Measurements from ENCODE around the gene GJD3. TPM values are rescaled to one million over a fixed set of nuclear protein-coding genes. Genes with fewer than 3 reads are reported as not detected.

Gene GJD3
- total RNA-seq, 1 experiment from 2014 or later = not detected

GRCh38 chr17:40352237-40352778, 12.2 kb downstream of the GJD3 start:
- ChIA-PET POLR2A (ENCODE audit: unreplicated experiment) (no interaction called here), CTCF (no interaction called here)
- Histone ChIP-seq H3K4me3 (no peak overlapping the region), H4K20me1 (ENCODE audit: insufficient read depth) (no peaks in the 10 kb centered on the region; the same call in 1 of the 2 replicates), H3K36me3 (ENCODE audit: low read depth) (no peaks in the 10 kb centered on the region), H3K27ac (no peak overlapping the region), H3F3A (ENCODE audit: insufficient read depth, low read depth) (peaks cover 16% of the 10 kb centered on the region; the same call in 1 of the 2 replicates), H3K4me2 (peak overlapping the region; percentile 20), H3K9me2 (ENCODE audit: insufficient read depth) (no peaks in the 10 kb centered on the region), H3K79me2 (ENCODE audit: low read depth) (no peaks in the 10 kb centered on the region), H2AFZ (no peak overlapping the region), H3K9me3 (ENCODE audit: insufficient read depth, low read depth) (no peaks in the 10 kb centered on the region), H3K27me3 (ENCODE audit: insufficient read depth, low read depth) (no peaks in the 10 kb centered on the region), H3K4me1 (replicated peaks; ENCODE audit: insufficient read depth) (peaks cover 15% of the 10 kb centered on the region)
- no peak for TF ChIP-seq CTCF (conservative IDR thresholded peaks at IDR 0.05)
- TF ChIP-seq EZH2 (IDR thresholded peaks at IDR 0.05; ENCODE audit: low read depth) = no peak
- DNase-seq = no peak
- intact Hi-C loops (cut with micrococcal nuclease; ENCODE audit: unreplicated experiment) = loop anchor here (10.0 kb wide), 2 partner anchors 148 to 1312 kb away; no protein-coding TSS in a partner anchor
- BruUV-seq (replicated peaks) = no TSS peak

- H3K79me2 ChIP-seq (ENCODE audit: low read depth) = no peaks in the 10 kb centered on the region
- peaks cover 16% of the 10 kb centered on the region; the same call in 1 of the 2 replicates for H3F3A ChIP-seq (ENCODE audit: insufficient read depth, low read depth)
- BruUV-seq (replicated peaks) = no TSS peak
- no peak overlapping the region for H3K4me2 ChIP-seq
- no peak for TF ChIP-seq EZH2 (IDR thresholded peaks at IDR 0.05; ENCODE audit: low read depth)
- no peak for TF ChIP-seq CTCF (conservative IDR thresholded peaks at IDR 0.05)
- H3K4me3 ChIP-seq = no peak overlapping the region
- no peaks in the 10 kb centered on the region for H3K27me3 ChIP-seq (ENCODE audit: insufficient read depth, low read depth)
- H3K4me1 ChIP-seq (replicated peaks; ENCODE audit: insufficient read depth) = peaks cover 15% of the 10 kb centered on the region
- ChIA-PET CTCF (interaction anchor here (0.6 to 0.7 kb wide), 4 partner anchors 49 to 239 kb away, joined by 3 to 8 read pairs (median 6); no protein-coding TSS in a partner anchor), POLR2A (ENCODE audit: unreplicated experiment) (no interaction called here)
- no peaks in the 10 kb centered on the region for H3K36me3 ChIP-seq (ENCODE audit: low read depth)
- no peak for DNase-seq
- no peaks in the 10 kb centered on the region for H3K9me3 ChIP-seq (ENCODE audit: insufficient read depth, low read depth)
- H3K27ac ChIP-seq = no peak overlapping the region
- no peaks in the 10 kb centered on the region; the same call in 1 of the 2 replicates for H4K20me1 ChIP-seq (ENCODE audit: insufficient read depth)
- no peaks in the 10 kb centered on the region for H3K9me2 ChIP-seq (ENCODE audit: insufficient read depth)
- H2AFZ ChIP-seq = no peak overlapping the region
- intact Hi-C loops (cut with micrococcal nuclease; ENCODE audit: unreplicated experiment) = loop anchor here (10.0 kb wide), 2 partner anchors 147 to 1313 kb away; no protein-coding TSS in a partner anchor
Observed at GRCh38 chr17:40351359-40352236, 12.9 kb downstream of the GJD3 start.

- peaks cover 1% of the 10 kb centered on the region; the same call in 1 of the 2 replicates for H3K79me2 ChIP-seq (ENCODE audit: low read depth)
- BruUV-seq (replicated peaks) = no TSS peak
Observed at GRCh38 chr17:40350689-40351358, 13.7 kb downstream of the GJD3 start.

More at GRCh38 chr17:40350689-40351358, 13.7 kb downstream of the GJD3 start:
- ChIA-PET CTCF (interaction anchor here (0.6 to 0.7 kb wide), 2 partner anchors 73 to 238 kb away, joined by 6 to 8 read pairs; no protein-coding TSS in a partner anchor), POLR2A (ENCODE audit: unreplicated experiment) (no interaction called here)
- H4K20me1 ChIP-seq (ENCODE audit: insufficient read depth) = no peaks in the 10 kb centered on the region; the same call in 1 of the 2 replicates
- DNase-seq = no peak
- no peaks in the 10 kb centered on the region for H3K36me3 ChIP-seq (ENCODE audit: low read depth)
- no peaks in the 10 kb centered on the region for H3K9me3 ChIP-seq (ENCODE audit: insufficient read depth, low read depth)
- H3K9me2 ChIP-seq (ENCODE audit: insufficient read depth) = no peaks in the 10 kb centered on the region
- intact Hi-C loops (cut with micrococcal nuclease; ENCODE audit: unreplicated experiment) = loop anchor here (10.0 kb wide), 2 partner anchors 146 to 1314 kb away; no protein-coding TSS in a partner anchor
- peaks cover 15% of the 10 kb centered on the region for H3K4me1 ChIP-seq (replicated peaks; ENCODE audit: insufficient read depth)
- no peak overlapping the region for H3K27ac ChIP-seq
- TF ChIP-seq CTCF (conservative IDR thresholded peaks at IDR 0.05) (no peak), EZH2 (IDR thresholded peaks at IDR 0.05; ENCODE audit: low read depth) (no peak)
- H2AFZ ChIP-seq = no peak overlapping the region
- no peaks in the 10 kb centered on the region for H3K27me3 ChIP-seq (ENCODE audit: insufficient read depth, low read depth)
- H3K4me3 ChIP-seq = no peak overlapping the region
- no peak overlapping the region for H3K4me2 ChIP-seq
- peaks cover 16% of the 10 kb centered on the region; the same call in 1 of the 2 replicates for H3F3A ChIP-seq (ENCODE audit: insufficient read depth, low read depth)

Data from PC-9 (cell line).